ENCODE measurements around the gene GATA6. TPM values are rescaled to one million over a fixed set of nuclear protein-coding genes. Genes with fewer than 3 reads are reported as not detected.
A peak's percentile ranks its signal among the peaks of the same experiment; 100 is the strongest.
"Not testable (repeated sequence)": the region's sequence is repeated elsewhere in the genome, so short reads cannot be mapped to it uniquely, and the experiment has no call there.

Gene GATA6
- total and polyA plus RNA-seq, 2 experiments from 2014 or later: 0.08 TPM; not detected in 1

GRCh38 chr18:22195052-22195451 is 25.7 kb downstream of the GATA6 start (continued):
- no peak for TF ChIP-seq CTCF (conservative IDR thresholded peaks at IDR 0.05; ENCODE audit: low read depth in 2 of 2)
- TF ChIP-seq NANOG (IDR thresholded peaks at IDR 0.05; ENCODE audit: borderline replicate concordance): no peak
- TF ChIP-seq CREB1 (CRISPR knock-in tag; IDR thresholded peaks at IDR 0.05; ENCODE audit: low read depth): no peak
- no peak for TF ChIP-seq ZNF331 (CRISPR knock-in tag; IDR thresholded peaks at IDR 0.05; ENCODE audit: low read depth)
- TF ChIP-seq REST (IDR thresholded peaks at IDR 0.05; ENCODE audit: unreplicated experiment): no peak

- not testable (repeated sequence) for H2AFZ ChIP-seq; H3F3A ChIP-seq (replicated peaks; ENCODE audit: low read depth); H3K4me2 ChIP-seq; H4K20me1 ChIP-seq (replicated peaks; ENCODE audit: insufficient read depth); H3K4me3 ChIP-seq; H3K9me2 ChIP-seq (ENCODE audit: insufficient read depth); ATAC-seq; H3K4me3 Mint-ChIP-seq; H3K27me3 Mint-ChIP-seq (ENCODE audit: insufficient read depth, low read depth, poor library complexity); H3K36me3 ChIP-seq (ENCODE audit: insufficient read depth); H3K9me3 Mint-ChIP-seq; H3K27ac Mint-ChIP-seq; DNase-seq (ENCODE audit: low spot score); H3K27ac ChIP-seq (ENCODE audit: low read depth); H3K27me3 ChIP-seq (ENCODE audit: insufficient read depth); H3K79me2 ChIP-seq (replicated peaks; ENCODE audit: insufficient read depth); H3K36me3 Mint-ChIP-seq (ENCODE audit: low read depth)
- H3K4me1 ChIP-seq (ENCODE audit: insufficient read depth): peaks cover 16% of the 10 kb centered on the region; the same call in 1 of the 2 replicates
- peaks cover 27% of the 10 kb centered on the region for H3K4me1 Mint-ChIP-seq
Observed at GRCh38 chr18:22196943-22197342, 27.6 kb downstream of the GATA6 start.

GRCh38 chr18:22197668-22198067 is 28.3 kb downstream of the GATA6 start:
- H3K4me3 Mint-ChIP-seq: no peak overlapping the region
- Histone ChIP-seq H3K36me3 (ENCODE audit: insufficient read depth) (no peaks in the 10 kb centered on the region), H3K9me2 (ENCODE audit: insufficient read depth) (no peaks in the 10 kb centered on the region), H2AFZ (peak overlapping the region; percentile 66), H4K20me1 (replicated peaks; ENCODE audit: insufficient read depth) (no peaks in the 10 kb centered on the region), H3K4me3 (no peak overlapping the region), H3K4me2 (peak overlapping the region; percentile 32; the same call in 1 of the 2 replicates), H3K27me3 (ENCODE audit: insufficient read depth) (peaks cover 5% of the 10 kb centered on the region; the same call in 1 of the 2 replicates), H3K27ac (ENCODE audit: low read depth) (no peak overlapping the region), H3F3A (replicated peaks; ENCODE audit: low read depth) (no peaks in the 10 kb centered on the region), H3K4me1 (ENCODE audit: insufficient read depth) (peaks cover 16% of the 10 kb centered on the region; the same call in 1 of the 2 replicates), H3K79me2 (replicated peaks; ENCODE audit: insufficient read depth) (no peaks in the 10 kb centered on the region)
- no peaks in the 10 kb centered on the region; the same call in 2 of the 3 replicates for H3K9me3 Mint-ChIP-seq
- ATAC-seq (no peak), DNase-seq (ENCODE audit: low spot score) (no peak)
- H3K36me3 Mint-ChIP-seq (ENCODE audit: low read depth): no peaks in the 10 kb centered on the region
- H3K4me1 Mint-ChIP-seq: peaks cover 27% of the 10 kb centered on the region
- peaks cover 9% of the 10 kb centered on the region for H3K27me3 Mint-ChIP-seq (ENCODE audit: insufficient read depth, low read depth, poor library complexity)
- H3K27ac Mint-ChIP-seq: no peak overlapping the region
- no peak for TF ChIP-seq ZNF462 (CRISPR knock-in tag; IDR thresholded peaks at IDR 0.05)
- no peak for TF ChIP-seq ZNF331 (CRISPR knock-in tag; IDR thresholded peaks at IDR 0.05; ENCODE audit: low read depth)
- TF ChIP-seq EZH2 (IDR thresholded peaks at IDR 0.05; ENCODE audit: low read depth, unreplicated experiment): no peak
- no peak for TF ChIP-seq STAT1 (IDR thresholded peaks at IDR 0.05; ENCODE audit: unreplicated experiment)
